GM19193 (cell line): ENCODE measurements around the gene KIF20A.

Experiments
- POLR2A ChIP-seq: IDR thresholded peaks from 4 replicates; pipeline ENCODE4 v1.6.1; 2011; ENCODE audit not compliant: insufficient read depth, insufficient read length; ENCODE audit errors: extremely low read depth

The KIF20A gene

DNA sequence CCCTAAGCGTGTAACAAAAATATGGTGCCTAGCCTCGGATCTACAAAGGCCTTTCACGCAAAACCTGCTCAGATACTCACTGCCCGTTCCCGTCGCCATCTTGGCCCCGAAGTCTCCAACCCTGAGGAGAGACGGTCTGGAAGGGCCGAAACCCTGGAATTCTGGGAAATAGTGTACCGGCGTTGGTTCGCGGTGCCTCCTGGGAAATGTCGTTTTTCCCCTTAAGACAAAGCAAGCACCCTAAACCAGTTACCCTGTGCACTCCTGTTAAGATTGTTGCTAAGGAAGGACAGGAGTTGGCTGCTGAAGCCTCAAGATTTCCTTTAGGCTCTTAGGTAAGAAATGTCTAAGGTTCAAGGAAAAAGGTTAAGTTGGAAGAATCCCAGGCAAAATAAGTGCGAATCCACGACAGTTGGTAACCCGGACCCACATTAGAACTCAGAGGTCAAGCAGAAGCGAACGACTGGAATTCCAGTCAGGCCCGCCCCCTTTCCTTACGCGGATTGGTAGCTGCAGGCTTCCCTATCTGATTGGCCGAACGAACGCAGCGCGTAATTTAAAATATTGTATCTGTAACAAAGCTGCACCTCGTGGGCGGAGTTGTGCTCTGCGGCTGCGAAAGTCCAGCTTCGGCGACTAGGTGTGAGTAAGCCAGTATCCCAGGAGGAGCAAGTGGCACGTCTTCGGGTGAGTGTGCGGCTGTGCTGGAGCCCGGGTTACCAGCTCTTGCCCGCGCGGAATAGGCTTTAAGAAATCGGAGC lies at the start of gene KIF20A, which contains the start of gene BRD8:
TSS of gene KIF20A (plus strand) at position 597 of the 761 bp plus-strand sequence. CDS start 569 bp downstream, outside the sequence.
TSS of gene BRD8 (minus strand) at position 115 of the 761 bp plus-strand sequence. CDS start at position 99, 16 bp downstream.
- TF ChIP-seq POLR2A: peak; percentile 68

DNA sequence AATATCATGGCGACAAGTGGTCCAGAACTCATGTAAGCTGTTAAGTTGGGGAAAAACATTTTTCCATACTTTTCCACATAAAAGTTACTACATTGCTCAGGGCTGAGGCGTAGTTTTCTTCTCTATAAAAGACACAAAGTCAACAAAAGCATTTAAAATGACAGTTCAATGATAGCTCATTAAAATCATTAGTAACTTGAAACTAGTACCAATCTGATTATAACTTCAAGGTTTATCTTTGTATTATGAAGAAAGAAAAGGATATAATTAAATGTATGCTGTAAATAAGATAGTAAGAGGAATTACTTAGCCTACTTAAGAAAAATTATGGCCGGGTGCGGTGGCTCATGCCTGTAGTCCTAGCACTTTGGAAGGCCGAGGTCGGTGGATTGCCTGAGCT lies 49.6 kb upstream of the KIF20A start:
- TF ChIP-seq POLR2A: no peak

DNA sequence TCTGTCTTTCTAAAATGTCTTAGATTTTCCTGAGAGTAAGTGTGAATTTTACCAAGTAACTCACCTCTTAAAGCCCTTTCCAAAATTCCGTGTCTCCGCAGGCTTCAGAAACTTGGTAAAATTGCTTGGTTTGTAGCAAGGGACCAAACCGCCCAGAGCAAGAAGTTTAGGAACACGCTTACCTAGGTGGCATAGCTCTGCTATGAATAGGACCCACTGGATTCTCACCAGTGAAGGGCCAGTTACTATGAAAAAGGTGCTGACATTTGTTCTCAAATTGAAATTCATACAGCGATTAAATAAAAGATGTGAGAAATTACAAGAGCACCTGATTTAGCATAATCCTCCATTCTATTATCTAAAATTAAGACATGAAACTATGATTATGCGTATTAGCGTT lies 46.4 kb upstream of the KIF20A start:
- no peak for TF ChIP-seq POLR2A

DNA sequence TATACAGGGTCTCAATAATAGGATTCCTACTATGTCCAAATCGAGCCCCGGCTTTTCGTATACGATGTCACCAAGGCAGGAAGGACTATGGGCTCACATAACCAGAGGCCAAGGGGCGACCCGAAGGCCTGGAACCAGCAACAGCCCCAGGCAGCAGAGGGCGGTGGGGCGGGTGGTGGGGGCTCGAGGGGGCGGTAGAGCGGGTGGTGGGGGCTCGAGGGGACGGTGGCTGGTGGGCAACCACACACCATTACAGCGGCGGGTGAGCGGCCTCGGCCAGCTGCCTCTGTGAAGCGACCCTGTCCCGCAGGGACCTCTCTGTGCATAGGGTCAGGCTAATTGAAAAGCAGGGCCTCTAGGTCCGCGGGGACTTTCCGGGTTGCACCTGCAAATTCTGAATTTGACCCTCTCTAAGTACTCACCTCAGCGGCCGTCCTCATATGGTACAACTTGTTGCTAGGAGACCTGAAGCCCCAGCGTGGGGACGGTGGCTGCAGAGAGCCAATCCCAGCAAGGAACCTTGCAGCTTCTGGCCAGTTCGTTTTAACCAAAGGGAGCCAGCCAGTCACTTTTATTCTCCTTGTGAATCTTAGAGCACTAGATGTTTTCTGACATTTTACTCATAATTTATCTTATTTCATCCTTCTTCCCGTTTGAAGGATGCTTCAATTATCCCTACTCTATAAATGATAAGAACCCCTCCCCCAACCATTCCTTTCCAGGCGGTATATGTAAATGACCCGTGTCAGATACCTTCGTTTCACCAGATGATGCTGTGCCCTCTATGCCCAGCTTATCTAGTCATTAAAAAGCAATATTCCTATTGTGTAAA lies 39.7 kb upstream of the KIF20A start, which contains the start of gene NME5:
TSS of gene NME5 (minus strand) at position 480 of the 832 bp plus-strand sequence. CDS start 648 bp downstream, outside the sequence.
- no peak for TF ChIP-seq POLR2A

DNA sequence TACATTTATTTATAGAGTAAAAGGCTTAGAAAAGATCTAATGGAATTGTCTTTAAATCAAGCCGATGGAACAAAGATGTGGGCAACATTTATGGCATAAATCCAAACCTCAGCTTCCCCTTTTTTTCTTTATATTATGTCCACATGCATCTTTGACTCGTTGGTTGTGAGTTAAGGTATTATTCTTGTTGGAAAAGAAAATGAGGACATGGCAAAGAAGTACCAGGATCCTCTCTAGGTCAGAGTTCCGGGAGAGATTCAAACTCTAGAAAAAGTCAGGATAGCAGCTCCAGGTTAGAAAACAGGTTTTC lies 39.2 kb upstream of the KIF20A start:
- TF ChIP-seq POLR2A: no peak

DNA sequence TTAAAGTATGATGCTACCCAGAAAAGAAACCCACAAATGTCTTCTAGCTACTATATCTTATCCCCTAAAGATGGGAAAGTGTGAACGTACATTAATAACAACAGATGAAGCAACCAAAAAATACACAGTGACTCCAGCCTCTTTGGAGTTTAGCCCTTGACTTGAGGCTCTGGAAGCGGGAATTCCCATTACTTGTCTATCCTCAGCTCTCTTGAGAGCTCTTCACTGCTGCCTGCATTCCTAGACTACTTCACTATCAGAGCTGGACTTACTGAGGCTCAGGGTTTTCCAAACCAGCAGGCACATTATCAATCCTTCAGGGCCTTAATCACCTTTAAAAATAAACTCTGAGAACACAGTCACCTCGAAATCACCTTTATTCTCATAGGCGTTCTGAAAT lies 38.6 kb upstream of the KIF20A start:
- TF ChIP-seq POLR2A: no peak

DNA sequence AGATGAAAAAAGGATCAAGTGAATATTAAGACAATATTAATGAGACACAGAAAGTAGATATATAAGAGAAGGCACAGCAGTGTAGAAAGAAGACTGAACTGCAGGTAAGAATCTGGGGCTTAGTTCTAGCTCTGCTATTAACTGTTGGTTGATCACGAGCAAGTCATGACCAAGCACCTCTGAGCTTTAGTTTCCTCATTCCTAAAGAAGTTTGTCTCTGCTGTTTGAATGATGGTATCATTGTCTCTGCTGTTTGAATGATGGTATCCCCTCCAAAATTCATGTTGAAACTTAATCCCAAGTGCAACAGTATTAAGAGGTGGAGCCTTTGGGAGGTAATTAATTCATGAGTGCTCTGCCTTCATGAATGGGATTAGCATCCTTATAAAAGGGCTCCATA lies 37.2 kb upstream of the KIF20A start:
- no peak for TF ChIP-seq POLR2A

DNA sequence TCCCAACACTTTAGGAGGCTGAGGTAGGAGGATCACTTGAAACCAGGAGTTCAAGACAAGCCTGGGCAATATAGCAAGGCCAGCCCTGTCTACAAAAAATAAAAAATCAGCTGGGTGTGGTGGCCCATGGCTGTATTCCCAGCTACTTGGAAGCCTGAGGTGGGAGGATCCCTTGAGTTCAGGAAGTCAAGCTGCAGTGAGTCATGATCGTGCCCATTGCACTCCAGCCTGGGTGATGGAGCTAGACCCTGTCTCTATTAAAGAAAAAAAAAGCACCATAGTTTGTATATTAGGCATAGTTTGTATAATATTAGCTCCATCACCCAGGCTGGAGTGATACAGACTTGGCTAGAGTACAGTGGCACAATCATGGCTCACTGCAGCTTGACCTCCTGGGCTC lies 30.1 kb upstream of the KIF20A start:
- no peak for TF ChIP-seq POLR2A

DNA sequence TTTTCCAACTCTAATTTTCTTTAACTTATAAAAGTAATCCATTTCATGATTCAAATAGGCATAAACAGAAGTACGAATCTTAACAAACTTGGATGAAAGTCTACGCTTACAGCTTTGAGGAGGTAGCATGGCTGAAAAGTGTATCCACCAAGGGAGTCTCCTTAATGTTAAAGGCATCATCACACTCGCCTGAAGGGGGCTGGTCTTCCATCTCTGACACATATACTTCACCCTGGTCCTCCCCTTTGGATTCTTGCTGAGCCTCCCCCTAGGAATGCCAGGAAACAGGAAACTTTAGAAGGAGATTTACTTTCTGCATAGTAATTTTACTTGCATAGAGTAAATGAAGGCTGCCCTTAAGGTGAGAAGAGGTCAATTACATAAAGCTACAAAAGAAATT lies 29.4 kb upstream of the KIF20A start:
- TF ChIP-seq POLR2A: no peak

DNA sequence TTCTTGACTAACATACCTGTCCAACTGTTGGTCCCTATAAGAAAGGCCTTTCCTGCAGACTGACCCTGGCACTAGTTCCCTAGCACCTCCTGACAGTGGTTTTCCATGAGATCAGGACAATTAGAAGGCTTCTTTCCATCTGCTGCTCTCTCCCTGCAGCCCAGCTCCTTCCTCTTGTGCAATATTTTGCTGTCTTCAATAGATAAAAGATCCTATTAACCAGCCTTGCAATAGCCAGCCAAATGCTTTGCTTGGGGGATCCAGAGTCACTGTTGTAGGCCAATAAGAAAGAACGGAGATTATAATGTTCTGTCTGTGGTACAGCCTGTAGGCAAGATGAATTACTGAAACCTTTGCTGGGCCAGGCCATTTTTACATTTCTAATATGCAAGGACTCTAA lies 21.3 kb upstream of the KIF20A start:
- no peak for TF ChIP-seq POLR2A

DNA sequence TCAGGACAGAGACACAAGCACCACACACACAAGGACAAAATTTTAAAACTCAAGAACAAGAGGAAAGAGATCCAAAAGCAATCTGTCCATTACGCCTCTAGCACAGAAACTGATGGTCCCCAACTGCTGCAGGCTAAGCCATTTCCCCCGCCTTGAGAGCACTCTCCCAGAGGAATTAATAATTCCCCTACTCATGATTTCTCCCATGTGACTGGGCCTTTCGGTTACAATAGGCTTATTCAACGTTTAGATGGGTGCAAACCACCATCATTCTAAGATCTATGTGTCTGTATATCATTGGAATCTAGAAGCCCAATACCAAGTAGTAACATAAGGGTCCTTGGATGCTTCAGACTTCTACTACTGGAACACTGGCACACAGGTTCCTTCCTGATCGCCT lies 19.2 kb upstream of the KIF20A start:
- no peak for TF ChIP-seq POLR2A

DNA sequence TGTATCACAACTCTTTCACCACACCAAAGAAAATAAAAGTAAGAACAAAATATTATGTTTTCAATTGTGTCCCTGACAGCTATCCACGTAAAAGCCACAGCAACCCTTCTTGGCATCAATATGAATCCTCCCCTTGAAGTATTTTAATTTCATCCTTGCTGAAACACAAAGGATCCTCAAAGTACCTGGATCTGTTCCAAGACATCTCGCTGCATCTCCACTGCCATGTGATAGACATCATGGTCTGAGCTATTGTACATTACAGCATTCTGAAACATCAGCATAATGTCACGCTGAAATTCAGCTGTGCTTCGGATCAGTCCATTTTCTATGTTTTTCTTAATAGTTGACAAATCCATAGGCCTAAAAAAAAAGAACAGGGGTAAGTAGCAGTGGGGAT lies 18.2 kb upstream of the KIF20A start:
- no peak for TF ChIP-seq POLR2A

DNA sequence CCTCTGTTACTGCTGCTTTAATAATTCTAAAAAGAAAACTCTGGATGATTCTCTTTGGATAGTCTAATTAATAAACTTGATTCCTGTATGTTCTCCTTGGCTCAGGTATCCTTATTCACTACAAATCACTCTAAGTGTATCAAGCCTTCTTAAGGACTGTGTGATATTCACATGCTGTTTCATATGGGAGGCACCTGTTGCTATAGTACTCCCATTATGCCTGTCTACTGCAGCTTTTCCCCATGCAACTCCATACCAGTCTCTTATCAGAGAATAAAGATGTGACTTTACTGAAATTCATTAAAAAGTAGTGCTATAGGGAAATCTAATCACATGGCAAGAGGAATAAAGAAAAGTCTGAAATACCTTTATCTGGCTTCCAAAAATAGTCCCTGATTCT lies 15.2 kb upstream of the KIF20A start:
- no peak for TF ChIP-seq POLR2A

DNA sequence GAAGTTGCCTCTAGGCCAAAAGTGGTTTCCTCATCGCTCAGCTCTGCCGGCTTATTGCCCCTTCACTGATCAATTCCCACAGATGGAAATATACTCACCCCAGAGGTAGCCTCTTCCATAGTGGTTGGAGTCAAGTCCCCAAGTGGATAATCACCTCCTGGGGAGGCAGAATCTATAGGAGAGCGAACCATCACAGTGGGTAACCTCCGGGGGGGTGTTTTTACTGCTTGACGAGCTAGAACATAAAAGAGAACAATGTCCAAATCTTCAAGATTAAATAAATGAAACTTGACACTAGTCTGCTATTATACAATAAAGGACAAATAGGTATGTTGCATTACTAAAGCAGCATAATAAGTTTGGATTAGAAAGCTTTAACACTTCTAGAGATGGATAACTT lies 9.8 kb upstream of the KIF20A start:
- TF ChIP-seq POLR2A: no peak

DNA sequence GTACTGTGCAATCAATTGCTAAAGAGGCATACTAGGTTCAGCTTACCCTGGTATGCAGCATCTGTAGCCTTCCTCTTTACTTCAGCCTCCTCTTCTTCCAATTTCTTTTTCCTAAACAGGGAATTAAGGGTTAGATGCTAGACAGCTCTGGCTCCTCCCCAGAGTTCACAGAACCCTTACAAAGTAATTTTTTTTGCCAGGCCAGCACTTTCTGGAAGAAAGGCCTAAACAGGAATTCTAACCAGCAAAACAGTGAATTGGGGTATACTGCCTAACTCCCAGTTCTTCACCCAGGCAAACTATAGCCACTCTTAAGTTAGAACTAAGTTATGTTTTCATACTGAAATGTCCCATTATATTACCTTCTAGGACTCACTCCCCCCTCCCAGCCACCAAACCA lies 8.6 kb upstream of the KIF20A start:
- no peak for TF ChIP-seq POLR2A
